Neural cell (in vitro differentiated cells): ENCODE data around the gene EVC. TPM values are rescaled to one million over a fixed set of nuclear protein-coding genes. Genes with fewer than 3 reads are reported as not detected.
A peak's percentile ranks its signal among the peaks of the same experiment; 100 is the strongest.

Experiments
- H2AFZ ChIP-seq: fragments of 200-600, 300-800 bp; sonication (generic), shearing (Covaris generic); 2 replicates; pipeline ENCODE4 v1.6.0; 2014; ENCODE audit warnings: low read depth, mild to moderate bottlenecking, antibody characterized with exemption, low read length, moderate library complexity
- H3F3A ChIP-seq: fragments of 200-600 bp; shearing (Covaris generic); 2 replicates; pipeline ENCODE4 v1.6.1; 2016; ENCODE audit warnings: mild to moderate bottlenecking, moderate library complexity, mixed read lengths, antibody characterized with exemption, low read length; ENCODE audit not compliant: insufficient read depth, poor library complexity, severe bottlenecking
- H3K27ac ChIP-seq: fragments of 200-600, 300-800 bp; sonication (generic), shearing (Covaris generic); 2 replicates; pipeline ENCODE4 v1.5.1; 2014; ENCODE audit warnings: mild to moderate bottlenecking, low read length, moderate library complexity
- H3K27me3 ChIP-seq: fragments of 300-800, 200-600 bp; sonication (generic), shearing (Covaris generic); 2 replicates; pipeline ENCODE4 v1.6.0; 2014; ENCODE audit warnings: mild to moderate bottlenecking, low read depth, low read length, moderate library complexity; ENCODE audit not compliant: insufficient read depth
- H3K36me3 ChIP-seq: fragments of 300-800, 200-600 bp; sonication (generic), shearing (Covaris generic); 2 replicates; pipeline ENCODE4 v1.5.1; 2014; ENCODE audit warnings: mild to moderate bottlenecking, antibody characterized with exemption, low read length, moderate library complexity; ENCODE audit not compliant: insufficient read depth
- H3K4me2 ChIP-seq: fragments of 300-800, 200-600 bp; sonication (generic), shearing (Covaris generic); 2 replicates; pipeline ENCODE4 v1.6.0; 2014; ENCODE audit warnings: mild to moderate bottlenecking, low read length
- H3K4me3 ChIP-seq: fragments of 300-800, 200-600 bp; sonication (generic), shearing (Covaris generic); 2 replicates; pipeline ENCODE4 v1.5.1; 2014; ENCODE audit warnings: mild to moderate bottlenecking, low read length, moderate library complexity
- H3K79me2 ChIP-seq: fragments of 200-600 bp; shearing (Covaris generic); replicated peaks from 2 replicates; pipeline ENCODE4 v1.6.0; 2014; ENCODE audit warnings: mild to moderate bottlenecking, low read length, moderate library complexity; ENCODE audit not compliant: insufficient read depth
- H3K9ac ChIP-seq: fragments of 300-800, 200-600 bp; sonication (generic), shearing (Covaris generic); 2 replicates; pipeline ENCODE4 v1.6.1; 2016; ENCODE audit warnings: mild to moderate bottlenecking, low read length, mixed read lengths
- H3K9me2 ChIP-seq: fragments of 200-600 bp; shearing (Covaris generic); 2 replicates; pipeline ENCODE4 v1.6.1; 2016; ENCODE audit warnings: mild to moderate bottlenecking, low read length, mixed read lengths; ENCODE audit not compliant: insufficient read depth
- H3K9me3 ChIP-seq: fragments of 200-600, 300-800 bp; sonication (generic), shearing (Covaris generic); 2 replicates; pipeline ENCODE4 v1.6.1; 2016; ENCODE audit warnings: mild to moderate bottlenecking, mixed run types, low read length, moderate library complexity, mixed read lengths
- H4K20me1 ChIP-seq: fragments of 200-600 bp; shearing (Covaris generic); 2 replicates; pipeline ENCODE4 v1.6.1; 2016; ENCODE audit warnings: mild to moderate bottlenecking, mixed run types; ENCODE audit not compliant: insufficient read depth
- EP300 ChIP-seq: fragments of 450-650 bp; conservative IDR thresholded peaks from 2 replicates; pipeline ENCODE4 v1.6.1; 2014; ENCODE audit warnings: antibody characterized with exemption, mild to moderate bottlenecking, moderate library complexity; ENCODE audit not compliant: poor library complexity, severe bottlenecking
- EZH2 ChIP-seq: fragments of 200-600, 300-800 bp; shearing (Covaris generic), sonication (generic); IDR thresholded peaks from 2 replicates; pipeline ENCODE4 v1.6.1; 2014; ENCODE audit warnings: antibody characterized with exemption, low read length, borderline replicate concordance, mild to moderate bottlenecking; ENCODE audit not compliant: insufficient read depth, poor library complexity, severe bottlenecking
- MXI1 ChIP-seq: fragments of 450-650 bp; conservative IDR thresholded peaks from 2 replicates; pipeline ENCODE4 v1.6.1; 2014; ENCODE audit warnings: antibody characterized with exemption, mild to moderate bottlenecking; ENCODE audit not compliant: poor library complexity, severe bottlenecking
- POLR2AphosphoS5 ChIP-seq: IDR thresholded peaks from 2 replicates; pipeline ENCODE4 v1.6.1; 2012
- RAD21 ChIP-seq: fragments of 450-650 bp; conservative IDR thresholded peaks from 2 replicates; pipeline ENCODE4 v1.6.1; 2014; ENCODE audit warnings: antibody characterized with exemption, mild to moderate bottlenecking, moderate library complexity
- SMC3 ChIP-seq: fragments of 450-650 bp; conservative IDR thresholded peaks from 2 replicates; pipeline ENCODE4 v1.6.1; 2014; ENCODE audit warnings: antibody characterized with exemption, mild to moderate bottlenecking, moderate library complexity; ENCODE audit not compliant: poor library complexity
- TAF1 ChIP-seq: IDR thresholded peaks from 2 replicates; pipeline ENCODE4 v1.6.1; 2012; ENCODE audit warnings: low read depth
- polyA plus RNA-seq: library from polyadenylated mRNA; depleted of rRNA; stranded (reverse); fragments of >200 nt; gene quantifications from 2 replicates; pipeline ENCODE4 v1.2.3, GENCODE V29; 2014
- TF ChIP-seq, protein P1 (sequence below): IDR thresholded peaks from 2 replicates; pipeline ENCODE4 v1.6.1; 2012; ENCODE audit warnings: borderline replicate concordance
- TF ChIP-seq, protein P2 (sequence below): fragments of 450-650 bp; IDR thresholded peaks from 2 replicates; pipeline ENCODE4 v1.5.1; 2014; ENCODE audit warnings: antibody characterized with exemption, mild to moderate bottlenecking, moderate library complexity; ENCODE audit not compliant: poor library complexity, severe bottlenecking

EVC gene
- polyA plus RNA-seq, 1 donor from 2014 or later = 0.48 TPM

DNA sequence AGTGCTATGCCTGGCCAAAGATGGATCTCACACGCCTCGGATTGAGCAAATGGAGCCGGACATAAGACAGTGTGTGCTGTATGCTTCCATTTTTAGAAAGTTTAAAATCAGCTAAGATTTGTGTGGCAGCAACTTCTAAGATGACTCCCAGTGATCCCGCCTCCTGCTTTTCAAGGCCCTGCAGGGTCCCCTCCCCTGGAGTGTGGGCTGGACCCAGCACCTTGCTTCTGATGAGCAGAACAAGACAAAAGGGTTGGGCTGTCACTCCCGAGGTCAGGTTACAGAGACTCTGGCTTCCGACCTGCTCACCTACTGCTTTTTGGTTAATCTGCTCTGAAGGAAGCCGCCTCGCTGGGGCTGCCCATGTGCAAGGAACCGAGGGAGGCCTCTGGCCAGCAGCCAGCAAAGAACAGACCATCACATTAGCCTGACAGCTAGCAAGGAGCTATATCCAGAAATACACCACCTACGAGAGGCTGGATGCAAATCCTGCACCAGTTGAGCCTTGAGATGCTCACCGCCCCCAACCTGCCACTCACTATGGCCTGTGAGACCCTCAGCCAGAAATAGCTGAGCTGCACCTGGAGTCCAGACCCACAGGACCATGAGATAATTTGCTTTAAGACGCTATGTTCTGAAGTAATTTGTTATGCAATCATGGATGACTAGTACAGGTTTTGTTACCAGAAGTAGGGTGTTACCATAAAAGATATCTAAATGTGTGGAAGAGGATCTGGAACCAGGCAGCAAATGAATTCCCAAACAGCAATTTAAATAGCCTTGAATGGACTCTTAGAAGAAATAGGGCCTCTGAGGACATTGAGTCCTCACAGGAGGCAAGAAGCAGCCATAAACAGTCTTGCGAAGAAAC, 134.3 kb downstream of the EVC start:
- Histone ChIP-seq H3K4me2 (no peak overlapping the region), H3K4me3 (no peak overlapping the region), H3K9ac (no peak overlapping the region), H3K27ac (no peak overlapping the region), H2AFZ (no peak overlapping the region), H4K20me1 (peaks cover 4% of the 10 kb centered on the region), H3K36me3 (peaks cover 27% of the 10 kb centered on the region), H3F3A (no peaks in the 10 kb centered on the region), H3K79me2 (peaks cover 10% of the 10 kb centered on the region), H3K9me2 (no peaks in the 10 kb centered on the region), H3K27me3 (no peaks in the 10 kb centered on the region), H3K9me3 (no peaks in the 10 kb centered on the region)
- TF ChIP-seq, protein P1, sequence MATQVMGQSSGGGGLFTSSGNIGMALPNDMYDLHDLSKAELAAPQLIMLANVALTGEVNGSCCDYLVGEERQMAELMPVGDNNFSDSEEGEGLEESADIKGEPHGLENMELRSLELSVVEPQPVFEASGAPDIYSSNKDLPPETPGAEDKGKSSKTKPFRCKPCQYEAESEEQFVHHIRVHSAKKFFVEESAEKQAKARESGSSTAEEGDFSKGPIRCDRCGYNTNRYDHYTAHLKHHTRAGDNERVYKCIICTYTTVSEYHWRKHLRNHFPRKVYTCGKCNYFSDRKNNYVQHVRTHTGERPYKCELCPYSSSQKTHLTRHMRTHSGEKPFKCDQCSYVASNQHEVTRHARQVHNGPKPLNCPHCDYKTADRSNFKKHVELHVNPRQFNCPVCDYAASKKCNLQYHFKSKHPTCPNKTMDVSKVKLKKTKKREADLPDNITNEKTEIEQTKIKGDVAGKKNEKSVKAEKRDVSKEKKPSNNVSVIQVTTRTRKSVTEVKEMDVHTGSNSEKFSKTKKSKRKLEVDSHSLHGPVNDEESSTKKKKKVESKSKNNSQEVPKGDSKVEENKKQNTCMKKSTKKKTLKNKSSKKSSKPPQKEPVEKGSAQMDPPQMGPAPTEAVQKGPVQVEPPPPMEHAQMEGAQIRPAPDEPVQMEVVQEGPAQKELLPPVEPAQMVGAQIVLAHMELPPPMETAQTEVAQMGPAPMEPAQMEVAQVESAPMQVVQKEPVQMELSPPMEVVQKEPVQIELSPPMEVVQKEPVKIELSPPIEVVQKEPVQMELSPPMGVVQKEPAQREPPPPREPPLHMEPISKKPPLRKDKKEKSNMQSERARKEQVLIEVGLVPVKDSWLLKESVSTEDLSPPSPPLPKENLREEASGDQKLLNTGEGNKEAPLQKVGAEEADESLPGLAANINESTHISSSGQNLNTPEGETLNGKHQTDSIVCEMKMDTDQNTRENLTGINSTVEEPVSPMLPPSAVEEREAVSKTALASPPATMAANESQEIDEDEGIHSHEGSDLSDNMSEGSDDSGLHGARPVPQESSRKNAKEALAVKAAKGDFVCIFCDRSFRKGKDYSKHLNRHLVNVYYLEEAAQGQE = no peak
- no peak for TF ChIP-seq TAF1
- TF ChIP-seq RAD21 = no peak
- TF ChIP-seq SMC3 = no peak
- no peak for TF ChIP-seq MXI1
- TF ChIP-seq EP300 = no peak
- TF ChIP-seq, protein P2, sequence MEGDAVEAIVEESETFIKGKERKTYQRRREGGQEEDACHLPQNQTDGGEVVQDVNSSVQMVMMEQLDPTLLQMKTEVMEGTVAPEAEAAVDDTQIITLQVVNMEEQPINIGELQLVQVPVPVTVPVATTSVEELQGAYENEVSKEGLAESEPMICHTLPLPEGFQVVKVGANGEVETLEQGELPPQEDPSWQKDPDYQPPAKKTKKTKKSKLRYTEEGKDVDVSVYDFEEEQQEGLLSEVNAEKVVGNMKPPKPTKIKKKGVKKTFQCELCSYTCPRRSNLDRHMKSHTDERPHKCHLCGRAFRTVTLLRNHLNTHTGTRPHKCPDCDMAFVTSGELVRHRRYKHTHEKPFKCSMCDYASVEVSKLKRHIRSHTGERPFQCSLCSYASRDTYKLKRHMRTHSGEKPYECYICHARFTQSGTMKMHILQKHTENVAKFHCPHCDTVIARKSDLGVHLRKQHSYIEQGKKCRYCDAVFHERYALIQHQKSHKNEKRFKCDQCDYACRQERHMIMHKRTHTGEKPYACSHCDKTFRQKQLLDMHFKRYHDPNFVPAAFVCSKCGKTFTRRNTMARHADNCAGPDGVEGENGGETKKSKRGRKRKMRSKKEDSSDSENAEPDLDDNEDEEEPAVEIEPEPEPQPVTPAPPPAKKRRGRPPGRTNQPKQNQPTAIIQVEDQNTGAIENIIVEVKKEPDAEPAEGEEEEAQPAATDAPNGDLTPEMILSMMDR = no peak
- TF ChIP-seq EZH2 = no peak
- TF ChIP-seq POLR2AphosphoS5 = no peak

DNA sequence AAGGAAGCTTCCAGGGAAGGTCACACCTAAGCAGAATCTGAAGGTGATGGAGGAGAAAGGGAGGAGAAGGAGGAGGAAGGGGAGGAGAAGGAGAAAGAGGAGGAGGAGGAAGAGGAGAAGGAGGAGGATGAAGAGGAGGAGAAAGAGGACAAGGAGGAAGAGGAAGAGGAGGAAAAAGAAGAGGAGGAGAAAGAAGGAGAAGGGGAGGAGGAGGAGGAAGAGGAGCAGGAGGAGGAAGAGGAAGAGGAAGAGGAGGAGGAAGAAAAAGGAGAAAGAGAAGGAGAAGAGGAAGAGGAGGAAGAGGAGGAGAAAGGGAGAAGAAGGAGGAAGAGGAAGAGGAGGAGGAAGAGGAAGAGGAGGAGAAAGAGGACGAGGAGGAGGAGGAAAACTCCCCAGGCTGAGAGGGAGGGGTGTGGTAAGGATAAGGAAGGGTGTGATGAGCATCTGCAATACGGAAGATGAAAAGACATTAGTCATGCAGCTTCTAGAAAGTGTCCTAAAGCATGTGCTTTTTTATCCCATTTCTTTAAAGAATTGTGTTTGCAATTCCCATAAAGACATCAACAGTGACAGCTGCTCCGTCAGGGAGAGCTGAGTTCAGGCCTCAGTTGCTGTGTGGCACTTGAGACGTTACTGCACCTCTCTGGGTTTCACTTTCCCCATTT, 140.8 kb downstream of the EVC start:
- H2AFZ ChIP-seq = no peak overlapping the region
- no peaks in the 10 kb centered on the region for H3K9me2 ChIP-seq
- no peak overlapping the region for H3K9ac ChIP-seq
- H3K27me3 ChIP-seq = no peaks in the 10 kb centered on the region
- H3K27ac ChIP-seq = peak overlapping the region; percentile 50
- TF ChIP-seq MXI1 (no peak), TAF1 (no peak), POLR2AphosphoS5 (no peak), RAD21 (no peak), EZH2 (no peak), SMC3 (no peak), EP300 (no peak)
- TF ChIP-seq, protein P2 = no peak
- TF ChIP-seq, protein P1 = no peak
- H3K36me3 ChIP-seq = peaks cover 32% of the 10 kb centered on the region
- H3K4me2 ChIP-seq = no peak overlapping the region
- H3K79me2 ChIP-seq = peaks cover 12% of the 10 kb centered on the region
- no peak overlapping the region for H3K4me3 ChIP-seq
- H3F3A ChIP-seq = no peaks in the 10 kb centered on the region
- H4K20me1 ChIP-seq = peaks cover 4% of the 10 kb centered on the region
- H3K9me3 ChIP-seq = no peaks in the 10 kb centered on the region
